ENCODE results near the gene DMC1.

GRCh38 chr22:38484244-38484643 lies 85.7 kb downstream of the DMC1 start:
- TF ChIP-seq CTCF (IDR thresholded peaks at IDR 0.05; ENCODE audit: low read depth, low read length) (no peak), EZH2phosphoT487 (IDR thresholded peaks at IDR 0.05; ENCODE audit: low read depth) (no peak)
